SU-DHL-6 (cell line): ENCODE data around the gene PC.

Experiments used
- H2AFZ ChIP-seq: fragments of 200-600 bp; sonication (generic); 2 replicates; pipeline ENCODE4 v1.6.1; 2014; ENCODE audit warnings: low read depth, mild to moderate bottlenecking, moderate library complexity, mixed read lengths, antibody characterized with exemption, low read length; ENCODE audit not compliant: severe bottlenecking
- H3F3A ChIP-seq: fragments of 200-600 bp; shearing (Covaris generic); 2 replicates; pipeline ENCODE4 v1.6.0; 2016; ENCODE audit warnings: antibody characterized with exemption, mild to moderate bottlenecking; ENCODE audit not compliant: insufficient read depth
- H3K27ac ChIP-seq: fragments of 200-600 bp; sonication (generic); 2 replicates; pipeline ENCODE4 v1.5.1; 2016; ENCODE audit warnings: low read depth, mild to moderate bottlenecking, low read length, moderate library complexity, mixed read lengths
- H3K27me3 ChIP-seq: fragments of 200-600 bp; sonication (generic), shearing (Covaris generic); 2 replicates; pipeline ENCODE4 v1.6.0; 2014; ENCODE audit warnings: mild to moderate bottlenecking, low read length
- H3K36me3 ChIP-seq: fragments of 200-600 bp; sonication (generic); 2 replicates; pipeline ENCODE4 v1.6.1; 2014; ENCODE audit warnings: mild to moderate bottlenecking, low read length, mixed read lengths
- H3K4me2 ChIP-seq: fragments of 300-600, 200-600 bp; shearing (Covaris generic), sonication (generic); 2 replicates; pipeline ENCODE4 v1.6.0; 2014; ENCODE audit warnings: low read length, low read depth, mild to moderate bottlenecking; ENCODE audit not compliant: poor library complexity, severe bottlenecking
- H3K4me3 ChIP-seq: fragments of 200-600 bp; sonication (generic); 2 replicates; pipeline ENCODE4 v1.5.1; 2014; ENCODE audit warnings: antibody characterized with exemption, low read length, mild to moderate bottlenecking, mixed read lengths; ENCODE audit not compliant: insufficient read depth, poor library complexity, severe bottlenecking
- H3K79me2 ChIP-seq: fragments of 200-600 bp; sonication (generic); 2 replicates; pipeline ENCODE4 v1.6.1; 2014; ENCODE audit warnings: mild to moderate bottlenecking, low read length, moderate library complexity; ENCODE audit not compliant: insufficient read depth
- H3K9ac ChIP-seq: fragments of 200-600 bp; sonication (generic); 2 replicates; pipeline ENCODE4 v1.7.0; 2014; ENCODE audit warnings: mild to moderate bottlenecking, low read length
- H3K9me2 ChIP-seq: fragments of 200-600 bp; sonication (generic); replicated peaks from 2 replicates; pipeline ENCODE4 v1.6.1; 2014; ENCODE audit warnings: low read length; ENCODE audit not compliant: insufficient read depth
- H3K9me3 ChIP-seq: fragments of 200-600 bp; sonication (generic); 2 replicates; pipeline ENCODE4 v1.6.1; 2014; ENCODE audit warnings: low read length, mixed read lengths; ENCODE audit not compliant: insufficient read depth
- H4K20me1 ChIP-seq: fragments of 200-600 bp; sonication (generic); 2 replicates; pipeline ENCODE4 v1.6.1; 2014; ENCODE audit warnings: low read depth, mild to moderate bottlenecking, antibody characterized with exemption, low read length, moderate library complexity, mixed read lengths
- CTCF ChIP-seq: fragments of 200-600 bp; sonication (generic); IDR thresholded peaks from one replicate; pipeline ENCODE4 v1.5.1; 2017; ENCODE audit warnings: antibody characterized with exemption, mild to moderate bottlenecking, low read length, moderate library complexity; ENCODE audit not compliant: insufficient read depth, poor library complexity, severe bottlenecking
- EZH2phosphoT487 ChIP-seq: fragments of 200-600 bp; sonication (generic), shearing (Covaris generic); conservative IDR thresholded peaks from 2 replicates; pipeline ENCODE4 v1.6.1; 2018; ENCODE audit warnings: mild to moderate bottlenecking, antibody characterized with exemption, low read length, moderate library complexity, mixed read lengths

Gene PC

DNA sequence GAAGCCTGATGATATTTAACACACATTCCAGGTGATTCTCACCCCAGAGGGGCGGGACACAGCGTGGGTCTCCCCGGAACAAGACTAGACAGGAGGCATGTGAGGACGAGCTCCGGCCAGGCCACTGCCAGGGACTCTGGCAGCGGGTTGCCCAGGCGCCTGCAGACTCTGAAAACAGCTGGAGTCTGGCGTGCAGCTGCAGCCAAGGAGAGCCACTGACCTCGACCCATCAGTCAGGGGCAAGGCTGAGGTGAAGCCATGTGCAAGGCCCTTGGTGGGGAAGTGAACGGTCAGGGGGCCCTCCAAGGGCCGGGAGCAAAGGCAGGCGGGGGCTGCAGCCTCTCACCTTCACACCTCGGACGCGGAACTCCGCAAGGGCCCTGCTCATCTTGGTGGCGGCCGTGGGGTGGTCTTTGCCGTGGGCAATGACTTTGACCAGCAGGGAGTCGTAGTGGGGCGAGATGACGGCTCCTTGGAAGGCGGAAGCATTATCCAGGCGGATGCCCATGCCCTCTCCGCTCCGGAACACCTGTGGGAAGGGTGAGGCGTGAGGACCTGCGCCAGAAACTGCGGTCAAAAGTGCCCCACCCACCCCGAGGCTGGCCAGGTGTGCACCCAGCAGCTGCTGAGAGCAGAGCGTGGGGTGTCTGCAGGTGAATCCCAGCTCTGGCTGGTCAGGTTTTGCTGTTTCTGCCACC, 94.6 kb downstream of the PC start:
- Histone ChIP-seq H3K79me2 (no peaks in the 10 kb centered on the region), H3K36me3 (no peaks in the 10 kb centered on the region), H3F3A (peaks cover 6% of the 10 kb centered on the region), H3K4me2 (no peak overlapping the region), H3K9me3 (no peaks in the 10 kb centered on the region), H3K9me2 (no peaks in the 10 kb centered on the region), H3K9ac (no peak overlapping the region), H3K27me3 (no peaks in the 10 kb centered on the region), H3K4me3 (no peak overlapping the region), H3K27ac (no peak overlapping the region), H2AFZ (no peak overlapping the region), H4K20me1 (no peaks in the 10 kb centered on the region)
- TF ChIP-seq EZH2phosphoT487: no peak
- no peak for TF ChIP-seq CTCF

DNA sequence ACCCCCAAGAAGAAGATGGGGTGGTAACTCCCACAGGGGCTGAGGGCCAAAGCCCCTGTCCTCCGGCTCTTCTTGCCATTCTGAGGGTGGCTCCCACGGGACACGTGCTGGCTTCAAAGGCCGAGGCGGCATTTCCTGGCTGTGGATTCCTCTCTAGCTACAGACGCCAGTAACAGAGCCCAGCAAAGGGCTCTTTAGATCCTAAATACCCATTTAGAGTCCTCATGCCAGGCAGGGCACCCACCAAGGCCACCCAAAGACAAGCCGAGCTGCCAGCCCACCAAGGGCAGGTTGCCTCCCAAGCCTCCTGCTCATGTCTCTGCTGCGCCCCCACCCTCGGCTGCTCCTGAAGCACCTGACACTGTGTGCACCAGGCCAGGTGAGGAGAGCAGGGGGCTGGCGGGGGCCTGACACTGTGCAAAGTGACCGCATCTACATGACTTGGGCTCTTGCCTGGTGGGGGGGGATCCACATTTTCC, 95.6 kb downstream of the PC start:
- Histone ChIP-seq H3K27me3 (no peaks in the 10 kb centered on the region), H4K20me1 (no peaks in the 10 kb centered on the region), H3K9me2 (no peaks in the 10 kb centered on the region), H3K27ac (no peak overlapping the region), H3K4me2 (no peak overlapping the region), H3K36me3 (no peaks in the 10 kb centered on the region), H3K4me3 (no peak overlapping the region), H3F3A (no peaks in the 10 kb centered on the region), H3K79me2 (no peaks in the 10 kb centered on the region), H2AFZ (no peak overlapping the region), H3K9ac (no peak overlapping the region), H3K9me3 (no peaks in the 10 kb centered on the region)
- TF ChIP-seq CTCF (no peak), EZH2phosphoT487 (no peak)

- Histone ChIP-seq H4K20me1 (no peaks in the 10 kb centered on the region), H3K4me2 (no peak overlapping the region), H3K9me3 (no peaks in the 10 kb centered on the region), H3K27me3 (no peaks in the 10 kb centered on the region), H3K27ac (no peak overlapping the region), H3K9ac (no peak overlapping the region), H3K79me2 (no peaks in the 10 kb centered on the region), H2AFZ (no peak overlapping the region), H3K9me2 (no peaks in the 10 kb centered on the region), H3F3A (no peaks in the 10 kb centered on the region), H3K4me3 (no peak overlapping the region), H3K36me3 (no peaks in the 10 kb centered on the region)
- no peak for TF ChIP-seq CTCF
- TF ChIP-seq EZH2phosphoT487: no peak
Observed at GRCh38 chr11:66861774-66862558, 96.2 kb downstream of the PC start.
